GM21529 (cell line): ENCODE data around the gene LRMDA.

Experiments
- ATAC-seq: cut with Tn5 transposase; IDR thresholded peaks from one replicate; pipeline ENCODE4 v1.9.1; 2021; ENCODE audit not compliant: unreplicated experiment

Gene LRMDA

DNA sequence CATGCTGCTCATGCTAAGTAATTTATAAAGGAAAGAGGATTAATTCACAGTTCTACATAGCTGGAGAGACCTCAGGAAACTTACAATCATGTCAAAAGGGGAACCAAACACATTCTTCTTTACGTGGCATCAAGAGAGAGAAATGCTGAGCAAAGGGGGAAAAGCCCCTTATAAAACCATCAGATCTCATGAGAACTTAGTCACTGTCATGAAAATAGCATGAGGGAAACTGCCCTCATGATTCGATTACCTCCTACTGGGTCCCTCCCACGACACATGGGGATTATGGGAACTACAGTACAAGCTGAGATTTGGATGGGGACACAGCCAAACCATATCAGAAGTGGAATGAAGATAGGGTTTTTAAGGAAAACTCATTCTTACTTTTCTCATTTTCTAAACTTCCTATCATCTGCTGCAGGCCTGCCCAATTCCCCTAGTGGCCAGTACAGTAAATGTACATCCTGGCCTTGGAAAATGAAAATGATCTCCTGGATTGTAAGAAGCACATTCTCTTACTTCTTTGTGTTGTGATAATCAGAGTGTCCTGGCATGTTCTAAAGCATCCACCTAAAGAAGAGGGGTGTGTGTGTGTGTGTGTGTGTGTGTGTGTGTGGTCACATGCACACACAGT is 421.5 kb downstream of the LRMDA start:
- ATAC-seq = no peak

DNA sequence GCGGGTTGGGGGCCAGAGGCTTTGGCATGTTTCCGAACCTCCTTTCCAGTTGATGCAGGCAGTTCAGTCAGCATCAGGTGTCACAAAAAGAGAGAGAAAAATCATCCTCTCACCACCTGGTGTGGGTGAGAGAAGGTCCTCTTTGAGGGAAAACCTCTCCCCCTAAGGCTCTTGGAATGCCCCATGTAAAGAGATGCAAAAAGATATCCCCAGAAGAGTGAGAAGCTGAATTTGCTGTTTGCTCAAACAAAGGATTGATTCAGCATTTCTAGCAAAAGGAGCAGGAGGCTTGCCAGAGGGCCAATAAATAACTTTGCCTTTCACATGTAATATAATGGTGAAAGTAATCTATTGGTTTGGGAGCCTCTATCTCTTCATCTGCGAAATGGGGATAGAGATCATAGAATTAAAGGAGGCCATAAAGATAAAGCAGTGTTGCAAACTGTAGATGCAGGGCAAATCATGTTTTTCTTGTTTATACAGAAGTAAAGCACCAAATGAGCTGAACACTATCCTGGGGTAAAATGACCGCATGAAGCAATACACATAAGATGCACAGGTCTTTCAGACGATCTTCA is 425.9 kb downstream of the LRMDA start:
- no peak for ATAC-seq

DNA sequence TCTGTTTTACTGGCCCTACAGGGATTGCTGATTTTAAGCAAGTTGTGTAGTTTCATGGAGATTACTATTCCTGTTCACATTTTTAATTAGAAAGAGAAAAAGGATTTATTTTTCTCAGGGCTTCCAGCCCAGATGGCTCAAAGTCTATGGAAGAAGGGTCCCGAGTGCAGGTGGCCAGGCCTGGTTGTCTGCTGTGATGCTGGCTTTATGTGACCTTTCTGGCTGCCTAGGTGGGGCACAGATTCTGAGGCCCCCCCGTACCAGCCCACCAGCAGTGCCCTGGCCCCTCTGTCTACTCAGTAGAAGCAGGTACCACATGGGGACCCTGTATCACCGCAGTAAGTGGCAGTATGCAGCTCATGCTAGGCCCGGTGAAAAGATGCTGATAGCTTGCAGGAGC is 426.5 kb downstream of the LRMDA start:
- ATAC-seq = no peak

DNA sequence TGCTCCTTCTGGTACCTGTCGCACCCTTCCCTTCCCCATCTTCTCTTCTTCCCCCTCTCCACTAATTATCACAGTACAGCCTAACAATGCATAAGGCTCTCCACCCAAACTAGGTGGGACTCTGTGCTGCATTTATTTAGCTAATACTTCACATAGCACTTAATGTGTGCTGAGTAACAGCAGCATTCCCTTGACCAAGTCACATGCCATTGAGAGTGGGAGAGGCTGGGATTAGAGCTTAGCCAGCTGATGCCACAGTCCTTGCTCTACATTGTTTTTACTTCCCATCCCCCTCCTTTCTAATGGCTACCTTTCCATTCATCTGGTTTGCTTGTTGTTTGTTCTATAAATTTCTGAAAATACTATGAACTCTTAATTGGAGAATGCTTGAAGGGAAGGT is 426.9 kb downstream of the LRMDA start:
- ATAC-seq = no peak

DNA sequence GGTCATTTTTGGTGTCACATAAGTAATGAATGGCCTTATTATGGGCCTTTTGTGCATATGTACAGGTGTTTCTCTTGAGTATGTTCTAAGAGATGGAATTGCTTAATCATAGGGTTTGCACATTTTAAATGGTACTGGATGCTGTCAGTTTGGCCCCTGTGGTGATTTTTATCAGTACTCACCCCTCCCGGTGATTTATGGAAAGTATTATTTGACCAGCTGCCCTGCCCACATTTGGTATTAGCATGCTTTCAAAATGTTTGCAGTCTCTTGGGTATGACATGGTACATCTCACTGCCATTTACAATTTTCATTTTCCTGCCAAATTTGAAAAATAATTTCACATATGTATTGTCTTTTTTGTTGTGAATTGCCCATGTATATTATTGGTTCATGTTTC is 427.7 kb downstream of the LRMDA start:
- no peak for ATAC-seq

DNA sequence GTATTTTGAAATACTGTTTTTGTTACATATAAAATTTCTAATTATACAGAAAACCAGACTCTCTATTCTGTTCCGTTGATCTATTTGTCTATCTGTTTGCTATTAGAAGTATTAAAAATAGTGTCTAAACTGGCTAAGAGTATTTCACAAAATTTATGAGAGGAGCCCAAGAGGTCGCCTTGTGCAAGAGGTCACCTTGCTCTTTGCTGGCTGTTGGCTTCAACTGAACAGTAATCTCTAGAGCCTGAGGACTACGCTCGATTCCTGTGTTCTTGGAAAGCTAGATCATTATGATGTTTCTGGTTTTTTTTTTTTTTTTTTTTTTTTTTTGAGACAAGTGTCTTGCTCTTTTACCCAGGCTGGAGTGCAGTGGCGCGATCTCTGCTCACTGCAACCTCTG is 428.6 kb downstream of the LRMDA start:
- ATAC-seq = no peak

DNA sequence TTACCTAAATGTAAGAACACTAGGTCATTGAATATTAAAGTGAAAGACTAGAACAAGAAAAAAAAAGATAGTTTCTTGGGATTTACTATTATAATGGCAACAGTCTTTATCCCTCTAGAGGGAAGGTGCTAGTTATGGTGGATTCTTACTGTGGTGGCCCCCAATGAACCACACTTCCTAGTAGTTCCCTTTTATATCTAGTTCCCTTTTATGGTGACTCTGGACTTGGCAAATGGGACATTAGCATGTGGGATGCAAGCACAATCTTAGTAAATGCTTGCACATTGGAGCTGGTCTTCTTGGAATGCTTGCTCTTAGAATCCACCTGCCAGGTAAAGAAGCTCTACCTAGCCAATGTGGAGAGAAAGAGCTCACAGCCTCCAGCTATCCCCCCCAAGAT is 430.2 kb downstream of the LRMDA start:
- no peak for ATAC-seq

DNA sequence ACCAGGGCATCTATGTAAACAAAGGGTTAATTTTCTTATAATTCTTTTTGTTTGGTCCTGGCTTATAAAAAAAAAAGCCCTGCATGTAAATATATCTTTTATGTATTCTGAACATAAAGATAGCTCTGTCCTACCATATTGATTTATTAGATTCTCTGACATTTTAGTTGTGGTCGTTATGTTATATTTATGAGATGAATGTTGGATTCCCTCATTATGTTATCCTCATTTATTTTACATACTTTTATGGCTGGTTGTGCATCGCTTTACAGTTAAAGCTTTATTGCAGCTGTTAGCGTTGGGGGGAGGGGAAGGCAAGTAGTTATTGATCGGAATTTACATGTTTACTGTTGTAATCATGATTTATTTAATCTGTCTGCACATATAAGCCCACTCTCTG is 431.5 kb downstream of the LRMDA start:
- ATAC-seq = no peak

DNA sequence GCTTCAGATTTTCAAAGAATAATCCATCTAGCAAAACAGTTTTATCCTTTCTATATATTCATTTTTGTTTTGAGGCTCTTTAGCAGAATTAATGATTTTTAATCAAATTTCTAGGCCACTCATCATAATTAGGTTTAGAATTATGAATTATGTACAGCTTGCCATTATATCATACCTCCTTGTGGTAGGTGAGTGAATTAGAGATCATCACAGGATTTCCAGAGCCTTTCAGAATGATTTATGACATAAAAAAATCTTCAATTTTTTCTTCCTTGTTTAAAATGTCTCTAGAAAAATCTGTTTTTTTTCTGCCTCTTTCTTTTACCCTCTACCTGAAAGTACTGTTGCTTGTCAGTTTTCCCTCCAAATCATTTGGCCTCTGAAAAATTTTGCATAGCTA is 433.3 kb downstream of the LRMDA start:
- ATAC-seq = no peak

DNA sequence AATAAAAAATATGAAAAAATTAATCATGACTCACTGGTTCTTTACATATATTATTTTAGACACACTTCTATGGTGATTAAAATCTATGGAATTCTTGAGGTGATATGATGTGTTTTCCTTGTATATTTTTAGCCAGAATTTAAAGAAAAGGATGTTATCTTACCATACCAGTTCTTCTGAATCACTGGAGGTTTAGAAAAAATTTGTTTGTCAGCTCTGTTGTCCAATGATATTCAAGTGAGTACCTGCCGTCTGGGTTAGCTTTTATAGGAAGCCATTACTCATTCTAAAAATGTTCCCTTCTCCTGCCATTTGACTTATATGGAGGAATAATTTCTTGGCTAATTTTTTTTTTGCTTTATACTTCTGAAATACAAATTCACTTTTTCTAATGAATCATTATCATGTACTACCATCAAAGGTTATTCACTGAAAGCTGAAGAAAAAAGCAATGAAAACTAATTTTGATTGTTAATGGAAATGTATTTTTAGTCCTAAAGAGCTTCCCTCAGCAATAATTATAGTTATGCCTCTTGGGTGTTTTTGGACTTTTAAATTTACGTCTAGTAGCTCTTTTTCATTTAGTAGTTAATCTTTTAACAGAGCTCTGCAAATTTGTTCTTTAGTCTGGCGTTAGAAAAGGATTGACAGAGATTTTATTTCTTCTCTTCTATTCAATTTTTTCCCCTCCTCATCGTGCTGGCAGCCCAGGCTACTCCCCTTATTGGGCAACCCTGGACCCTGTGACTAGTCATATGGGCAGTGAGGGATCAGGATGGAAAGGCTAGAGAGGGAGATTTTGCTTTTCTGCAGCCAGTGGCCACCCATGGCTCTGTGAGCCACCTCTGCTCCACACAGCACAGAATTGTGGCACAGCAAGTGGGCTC is 434.2 kb downstream of the LRMDA start:
- ATAC-seq = no peak

DNA sequence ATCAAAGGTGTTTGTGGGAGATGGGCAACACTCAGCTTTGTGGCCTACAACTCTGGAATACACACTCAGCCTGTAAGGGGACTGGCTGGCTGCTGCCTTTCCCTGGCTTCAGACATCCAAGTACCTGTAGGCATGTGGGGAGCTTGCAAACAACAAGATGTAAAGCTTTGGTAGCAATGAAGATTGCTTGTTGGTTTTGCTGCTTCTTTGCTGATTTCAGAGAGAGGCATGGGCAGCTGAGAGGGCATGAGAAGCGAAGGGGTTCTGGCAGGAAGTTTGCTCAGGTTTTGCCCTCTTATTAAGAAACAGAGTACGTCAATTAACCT is 434.8 kb downstream of the LRMDA start:
- ATAC-seq = no peak

DNA sequence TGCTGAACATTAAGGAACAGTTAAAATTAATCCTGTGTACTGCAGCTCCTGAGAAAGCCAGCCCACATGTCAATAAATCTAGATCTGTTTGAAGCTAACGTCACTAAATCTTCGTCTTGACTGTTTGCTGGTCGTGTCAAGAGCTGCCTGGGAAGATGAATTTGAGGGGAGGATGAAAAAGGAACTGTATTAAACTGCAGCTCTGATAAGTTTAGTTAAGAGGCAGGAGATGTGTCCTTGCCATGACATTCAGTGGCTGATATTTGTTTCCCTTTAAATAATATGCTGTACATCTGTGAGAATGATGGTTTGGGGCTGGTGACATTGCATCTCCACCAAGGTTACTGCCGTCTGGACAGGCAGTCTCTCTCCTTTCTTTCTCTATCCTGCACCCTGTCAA is 435.3 kb downstream of the LRMDA start:
- no peak for ATAC-seq

DNA sequence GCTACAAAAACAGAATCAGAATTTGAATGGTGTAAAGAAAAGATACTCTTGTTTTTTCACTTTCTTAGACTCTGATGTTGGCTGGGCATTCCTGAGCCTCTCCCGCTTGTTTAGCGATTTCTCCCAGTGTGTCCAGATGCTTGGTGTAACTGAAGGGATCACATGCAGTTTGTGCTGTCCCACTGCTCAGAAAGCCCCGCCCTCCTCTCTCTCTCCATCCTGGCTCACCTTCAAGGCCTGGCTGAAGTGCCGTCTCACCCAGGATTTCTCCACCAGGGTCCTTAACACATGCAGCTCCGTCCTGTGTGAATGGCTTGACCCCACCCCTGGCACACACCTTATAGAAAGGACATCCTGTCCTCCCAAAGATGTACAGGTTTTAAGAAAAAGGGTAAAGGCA is 437.1 kb downstream of the LRMDA start:
- no peak for ATAC-seq

DNA sequence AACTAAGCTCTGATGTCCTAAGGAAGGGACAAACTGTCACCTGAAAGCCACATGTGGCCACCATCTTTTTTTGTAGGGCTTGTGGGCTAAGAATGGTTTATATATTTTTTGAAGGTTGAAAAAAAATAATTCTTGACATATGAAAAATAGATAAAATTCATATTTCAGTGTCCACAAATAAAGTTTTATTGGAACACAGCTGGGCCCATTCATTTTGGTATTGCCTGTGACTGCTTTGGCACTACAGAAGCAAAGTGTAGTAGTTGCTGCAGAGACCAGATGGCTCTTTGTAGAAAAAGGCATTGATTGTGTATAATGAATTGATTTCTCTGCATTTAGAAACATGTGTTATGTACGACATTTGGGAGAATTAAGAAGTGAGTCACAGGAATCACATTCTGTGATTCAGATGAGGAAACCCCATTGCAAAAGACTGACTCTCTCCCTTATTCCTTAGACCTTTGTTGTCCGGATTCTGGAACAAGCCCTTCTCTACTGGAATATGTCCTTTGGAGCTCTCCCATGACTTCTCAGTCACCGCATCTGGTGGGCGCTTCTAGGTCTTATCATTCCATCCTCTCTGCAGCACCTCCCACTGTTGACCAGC is 438.7 kb downstream of the LRMDA start:
- no peak for ATAC-seq

DNA sequence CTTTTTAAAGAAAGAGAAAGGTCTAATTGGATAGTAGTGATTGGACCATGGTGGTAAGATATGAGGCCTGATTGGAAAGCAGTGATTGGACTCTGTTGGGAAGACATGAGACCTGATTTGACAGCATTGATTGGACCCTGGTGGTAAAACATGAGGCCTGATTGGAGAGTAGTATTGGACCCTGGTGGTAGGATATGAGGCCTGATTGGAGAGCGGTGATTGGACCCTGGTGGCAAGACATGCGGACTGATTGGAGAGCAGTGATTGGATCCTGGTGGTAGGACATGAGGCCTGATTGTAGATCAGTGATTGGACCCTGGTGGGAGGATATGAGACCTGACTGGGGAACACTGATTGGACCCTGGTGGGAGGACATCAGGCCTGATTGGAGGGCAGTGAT is 444.3 kb downstream of the LRMDA start:
- no peak for ATAC-seq

DNA sequence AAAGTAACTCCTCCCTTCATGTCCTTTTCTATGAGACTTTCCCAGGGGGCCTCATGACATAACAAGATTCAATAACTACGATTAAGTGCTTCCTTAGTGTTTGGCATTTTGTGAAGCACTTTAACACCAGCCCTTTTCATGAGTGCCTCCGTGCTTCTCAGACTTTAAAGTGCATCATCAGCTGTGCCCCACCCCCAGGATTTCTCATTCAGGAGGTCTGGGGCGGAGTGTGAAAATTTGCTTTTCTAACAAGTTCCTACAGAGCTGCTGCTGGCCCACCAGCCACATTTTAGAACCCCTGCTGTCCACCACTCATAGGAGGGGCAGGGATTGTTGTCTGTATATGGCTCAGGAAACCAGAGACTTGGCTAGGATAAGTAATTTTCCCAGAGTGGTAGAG is 445.3 kb downstream of the LRMDA start:
- ATAC-seq = no peak

DNA sequence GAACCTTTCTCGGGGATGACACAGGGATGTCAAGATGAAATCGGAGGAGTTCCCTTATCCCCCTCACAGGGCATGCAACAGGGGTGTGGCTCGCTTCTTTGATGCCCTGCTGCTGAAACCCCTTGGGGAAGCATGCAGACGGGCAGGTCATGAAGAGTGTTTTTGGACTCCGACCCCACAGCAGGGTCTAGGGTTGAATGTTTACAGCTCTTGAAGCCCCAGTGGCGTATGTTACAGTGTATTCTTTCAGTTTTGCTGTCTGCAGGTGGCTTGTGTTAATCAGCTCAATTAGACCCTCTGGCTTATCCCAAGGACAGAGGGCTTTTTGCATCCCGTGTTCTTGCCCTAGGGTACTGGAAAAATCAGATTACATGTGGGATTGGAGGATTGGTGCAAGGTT is 446.5 kb downstream of the LRMDA start:
- no peak for ATAC-seq

DNA sequence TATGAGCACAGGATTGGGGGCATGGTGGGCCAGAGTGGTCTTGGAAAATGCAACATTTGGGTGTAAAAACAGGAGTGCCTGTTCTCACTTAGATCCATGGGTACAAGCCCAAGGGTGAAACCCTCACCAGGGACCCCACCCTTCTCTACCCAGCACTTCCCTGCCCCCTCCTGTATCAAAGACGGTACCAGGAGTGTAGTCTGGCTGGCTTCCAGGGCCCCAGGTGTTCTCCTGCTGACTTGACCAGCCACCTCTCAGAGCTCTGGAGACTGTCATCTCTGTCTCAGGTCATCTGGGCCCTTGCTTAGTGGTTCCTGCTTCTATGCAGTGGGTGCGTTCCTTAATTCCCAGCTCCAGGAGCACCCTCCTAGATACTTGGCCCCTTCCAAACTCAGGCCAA is 447.2 kb downstream of the LRMDA start:
- no peak for ATAC-seq

DNA sequence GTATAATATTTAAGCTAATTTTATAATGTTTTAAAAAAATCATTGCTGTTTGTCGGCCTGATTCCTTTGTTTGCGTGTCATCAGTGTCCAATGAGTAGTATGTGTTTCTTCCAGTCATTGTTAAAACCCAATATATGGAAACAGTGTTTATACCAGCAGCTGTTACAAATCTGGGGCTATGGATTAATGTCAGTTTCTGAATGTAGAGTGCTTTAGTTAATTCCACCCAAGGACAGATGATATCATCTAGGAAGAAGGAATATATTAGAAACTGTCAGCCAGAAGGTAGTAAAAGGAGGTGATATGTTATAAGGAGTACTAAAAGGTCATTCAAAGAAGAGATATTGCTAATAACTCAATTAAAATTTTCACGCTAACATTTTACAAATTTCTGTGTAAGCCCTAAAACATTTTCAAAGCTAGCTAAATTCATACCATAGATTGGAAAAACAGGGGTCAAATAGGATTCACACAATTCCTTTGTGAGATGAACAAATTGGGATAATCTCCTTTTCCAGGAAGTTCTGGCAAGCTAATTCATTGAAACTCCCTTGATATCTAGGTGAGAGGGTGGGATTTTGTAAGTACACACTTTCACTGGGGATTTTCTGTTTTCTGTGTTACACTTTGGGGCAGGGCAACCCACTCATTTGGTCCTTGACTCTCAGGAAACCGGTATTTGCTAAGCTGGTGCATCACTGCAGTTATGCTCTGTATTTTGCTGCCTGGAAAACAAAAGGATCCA is 448.8 kb downstream of the LRMDA start:
- ATAC-seq = no peak

DNA sequence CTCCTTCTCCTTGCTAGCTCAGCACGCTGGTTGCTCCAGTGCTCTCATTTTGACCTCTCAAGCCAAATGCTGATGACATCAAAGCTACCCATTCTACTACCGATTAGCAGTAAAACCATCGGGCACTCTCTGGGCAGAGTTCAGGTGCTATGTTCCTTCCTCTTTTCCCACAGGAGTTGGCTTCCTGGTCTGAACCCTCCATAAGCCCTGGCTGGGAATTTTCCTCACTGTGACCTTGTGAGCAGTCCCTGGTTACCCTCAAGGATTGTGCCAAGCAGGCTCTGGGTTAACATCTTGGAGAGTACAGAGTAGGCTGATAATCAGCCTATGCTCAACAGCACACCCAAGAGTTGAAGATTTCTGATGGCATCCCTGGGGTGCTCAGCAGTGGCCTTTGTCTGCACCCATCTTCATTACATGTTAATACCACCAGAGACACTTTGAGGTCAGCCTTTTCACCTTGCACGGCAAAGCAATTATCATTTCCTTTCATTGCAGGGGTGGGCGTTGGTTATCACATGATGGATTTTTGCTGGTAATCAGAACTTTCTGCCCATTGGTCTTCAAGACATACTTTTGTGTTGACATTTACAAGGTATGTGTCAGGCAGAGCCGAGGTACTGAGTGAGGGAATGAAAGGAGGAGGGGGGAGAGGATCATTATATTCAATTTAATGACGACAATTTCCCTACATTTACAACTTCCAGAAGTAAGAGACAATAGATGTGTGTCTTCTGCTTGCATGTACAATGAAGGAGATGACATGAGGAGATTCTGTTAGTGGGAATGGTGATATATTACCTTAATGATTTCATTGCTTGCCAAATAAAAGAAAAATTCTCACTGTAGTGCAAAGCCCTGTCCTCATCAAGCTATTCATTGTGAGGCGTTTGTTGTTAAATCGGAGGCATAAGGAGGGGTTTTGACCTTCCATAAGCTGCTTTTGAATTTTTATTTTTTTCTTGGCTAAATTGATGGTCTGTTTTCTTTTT is 452.0 kb downstream of the LRMDA start:
- ATAC-seq = no peak
